SK-N-SH treated with all-trans-retinoic acid at 6 μM for 48 hours (cell line): ENCODE results near the gene SCO1.

ENCODE experiments used
- ARNTL ChIP-seq: fragments of 450-650 bp; formaldehyde crosslinking; IDR thresholded peaks from 2 replicates; pipeline ENCODE4 v1.5.0; 2020; ENCODE audit warnings: low read depth, mild to moderate bottlenecking, moderate library complexity, borderline replicate concordance
- CSDC2 ChIP-seq: fragments of 250-450 bp; sonication (Bioruptor Pico); IDR thresholded peaks from 2 replicates; pipeline ENCODE4 v1.5.0; 2020; ENCODE audit warnings: mild to moderate bottlenecking, moderate library complexity
- ESRRG ChIP-seq: fragments of 250-450 bp; sonication (Bioruptor Pico); IDR thresholded peaks from 2 replicates; pipeline ENCODE4 v1.6.1; 2021; ENCODE audit warnings: mild to moderate bottlenecking
- GLIS3 ChIP-seq: fragments of 250-450 bp; sonication (Bioruptor Pico); IDR thresholded peaks from 2 replicates; pipeline ENCODE4 v1.5.0; 2020; ENCODE audit warnings: mild to moderate bottlenecking, moderate library complexity
- RARB ChIP-seq: fragments of 250-450 bp; sonication (Bioruptor Pico); IDR thresholded peaks from 2 replicates; pipeline ENCODE4 v1.8.0; 2021; ENCODE audit warnings: mild to moderate bottlenecking, moderate library complexity
- TCF4 ChIP-seq: fragments of 250-450 bp; sonication (Bioruptor Pico); IDR thresholded peaks from 2 replicates; pipeline ENCODE4 v1.8.0; 2021; ENCODE audit warnings: mild to moderate bottlenecking, moderate library complexity, borderline replicate concordance
- TOX ChIP-seq: fragments of 250-450 bp; sonication (Bioruptor Pico); IDR thresholded peaks from 2 replicates; pipeline ENCODE4 v1.8.0; 2021; ENCODE audit warnings: mild to moderate bottlenecking, moderate library complexity, borderline replicate concordance
- ZFP30 ChIP-seq: fragments of 450-650 bp; formaldehyde crosslinking; IDR thresholded peaks from 2 replicates; pipeline ENCODE4 v1.5.0; 2022; ENCODE audit warnings: mild to moderate bottlenecking, moderate library complexity
- ZNF565 ChIP-seq: fragments of 450-650 bp; formaldehyde crosslinking; conservative IDR thresholded peaks from 2 replicates; pipeline ENCODE4 v1.5.0; 2020; ENCODE audit warnings: low read depth, mild to moderate bottlenecking, moderate library complexity
- TF ChIP-seq, protein P1 (sequence below): fragments of 250-450 bp; sonication (Bioruptor Pico); IDR thresholded peaks from 2 replicates; pipeline ENCODE4 v1.8.0; 2020; ENCODE audit warnings: mild to moderate bottlenecking, moderate library complexity, borderline replicate concordance
- TF ChIP-seq, protein P2 (sequence below): fragments of 250-450 bp; sonication (Bioruptor Pico); IDR thresholded peaks from 2 replicates; pipeline ENCODE4 v1.5.1; 2021; ENCODE audit warnings: mild to moderate bottlenecking, moderate library complexity
- TF ChIP-seq, protein P3 (sequence below): fragments of 250-450 bp; sonication (Bioruptor Pico); IDR thresholded peaks from 2 replicates; pipeline ENCODE4 v1.5.1; 2020; ENCODE audit warnings: low read depth, mild to moderate bottlenecking, moderate library complexity

DNA sequence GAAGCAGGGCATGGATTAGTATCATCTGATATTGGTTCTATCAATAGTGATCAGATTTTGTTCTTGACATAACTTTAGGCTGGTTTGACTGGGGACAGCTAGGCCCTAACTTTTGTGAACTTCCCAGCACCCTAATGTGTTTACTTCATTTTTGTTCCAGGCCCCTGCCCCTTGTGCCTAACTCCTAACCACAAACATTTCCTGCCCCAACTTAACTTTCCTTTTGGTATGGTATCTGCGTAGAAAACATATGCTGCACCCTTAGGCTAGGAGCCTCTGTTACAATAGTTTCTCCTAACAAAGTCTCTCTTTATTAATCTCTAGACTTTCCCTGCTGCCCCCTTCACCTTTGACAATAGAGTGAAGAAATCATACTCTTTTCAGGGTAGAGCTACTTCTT, 2.5 kb upstream of the SCO1 start:
- TF ChIP-seq, protein P1, sequence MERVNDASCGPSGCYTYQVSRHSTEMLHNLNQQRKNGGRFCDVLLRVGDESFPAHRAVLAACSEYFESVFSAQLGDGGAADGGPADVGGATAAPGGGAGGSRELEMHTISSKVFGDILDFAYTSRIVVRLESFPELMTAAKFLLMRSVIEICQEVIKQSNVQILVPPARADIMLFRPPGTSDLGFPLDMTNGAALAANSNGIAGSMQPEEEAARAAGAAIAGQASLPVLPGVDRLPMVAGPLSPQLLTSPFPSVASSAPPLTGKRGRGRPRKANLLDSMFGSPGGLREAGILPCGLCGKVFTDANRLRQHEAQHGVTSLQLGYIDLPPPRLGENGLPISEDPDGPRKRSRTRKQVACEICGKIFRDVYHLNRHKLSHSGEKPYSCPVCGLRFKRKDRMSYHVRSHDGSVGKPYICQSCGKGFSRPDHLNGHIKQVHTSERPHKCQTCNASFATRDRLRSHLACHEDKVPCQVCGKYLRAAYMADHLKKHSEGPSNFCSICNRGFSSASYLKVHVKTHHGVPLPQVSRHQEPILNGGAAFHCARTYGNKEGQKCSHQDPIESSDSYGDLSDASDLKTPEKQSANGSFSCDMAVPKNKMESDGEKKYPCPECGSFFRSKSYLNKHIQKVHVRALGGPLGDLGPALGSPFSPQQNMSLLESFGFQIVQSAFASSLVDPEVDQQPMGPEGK (CRISPR knock-in tag): no peak
- no peak for TF ChIP-seq TCF4 (CRISPR knock-in tag)
- TF ChIP-seq CSDC2: no peak
- TF ChIP-seq, protein P2, sequence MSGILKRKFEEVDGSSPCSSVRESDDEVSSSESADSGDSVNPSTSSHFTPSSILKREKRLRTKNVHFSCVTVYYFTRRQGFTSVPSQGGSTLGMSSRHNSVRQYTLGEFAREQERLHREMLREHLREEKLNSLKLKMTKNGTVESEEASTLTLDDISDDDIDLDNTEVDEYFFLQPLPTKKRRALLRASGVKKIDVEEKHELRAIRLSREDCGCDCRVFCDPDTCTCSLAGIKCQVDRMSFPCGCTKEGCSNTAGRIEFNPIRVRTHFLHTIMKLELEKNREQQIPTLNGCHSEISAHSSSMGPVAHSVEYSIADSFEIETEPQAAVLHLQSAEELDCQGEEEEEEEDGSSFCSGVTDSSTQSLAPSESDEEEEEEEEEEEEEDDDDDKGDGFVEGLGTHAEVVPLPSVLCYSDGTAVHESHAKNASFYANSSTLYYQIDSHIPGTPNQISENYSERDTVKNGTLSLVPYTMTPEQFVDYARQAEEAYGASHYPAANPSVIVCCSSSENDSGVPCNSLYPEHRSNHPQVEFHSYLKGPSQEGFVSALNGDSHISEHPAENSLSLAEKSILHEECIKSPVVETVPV (CRISPR knock-in tag): no peak
- no peak for TF ChIP-seq ESRRG
- TF ChIP-seq TOX (CRISPR knock-in tag): no peak
- TF ChIP-seq, protein P3, sequence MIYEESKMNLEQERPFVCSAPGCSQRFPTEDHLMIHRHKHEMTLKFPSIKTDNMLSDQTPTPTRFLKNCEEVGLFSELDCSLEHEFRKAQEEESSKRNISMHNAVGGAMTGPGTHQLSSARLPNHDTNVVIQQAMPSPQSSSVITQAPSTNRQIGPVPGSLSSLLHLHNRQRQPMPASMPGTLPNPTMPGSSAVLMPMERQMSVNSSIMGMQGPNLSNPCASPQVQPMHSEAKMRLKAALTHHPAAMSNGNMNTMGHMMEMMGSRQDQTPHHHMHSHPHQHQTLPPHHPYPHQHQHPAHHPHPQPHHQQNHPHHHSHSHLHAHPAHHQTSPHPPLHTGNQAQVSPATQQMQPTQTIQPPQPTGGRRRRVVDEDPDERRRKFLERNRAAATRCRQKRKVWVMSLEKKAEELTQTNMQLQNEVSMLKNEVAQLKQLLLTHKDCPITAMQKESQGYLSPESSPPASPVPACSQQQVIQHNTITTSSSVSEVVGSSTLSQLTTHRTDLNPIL (CRISPR knock-in tag): no peak
- no peak for TF ChIP-seq ARNTL (CRISPR knock-in tag)
- no peak for TF ChIP-seq ZFP30 (CRISPR knock-in tag)
- TF ChIP-seq GLIS3: no peak
- no peak for TF ChIP-seq ZNF565 (CRISPR knock-in tag)
- no peak for TF ChIP-seq RARB (CRISPR knock-in tag)
